Upper lobe of right lung (tissue), 1 donor: Measurements from ENCODE around the gene DPYSL4. TPM values are rescaled to one million over a fixed set of nuclear protein-coding genes. Genes with fewer than 3 reads are reported as not detected.

Experiments used
- ATAC-seq: fragments of 200-7000 bp; cut with Tn5 transposase; one replicate; pipeline ENCODE4 v1.9.1; 2020; ENCODE audit warnings: mild to moderate bottlenecking, moderate library complexity
- DNase-seq: peaks from one replicate; pipeline ENCODE4 v3.0.0-alpha.2; 2020
- H3K27ac ChIP-seq: fragments of 200-600 bp; one replicate; pipeline ENCODE4 v1.8.0; 2022
- H3K27me3 ChIP-seq: fragments of 200-600 bp; one replicate; pipeline ENCODE4 v1.8.0; 2022; ENCODE audit warnings: mild to moderate bottlenecking
- H3K36me3 ChIP-seq: fragments of 200-600 bp; one replicate; pipeline ENCODE4 v1.8.0; 2022
- H3K4me1 ChIP-seq: fragments of 200-600 bp; one replicate; pipeline ENCODE4 v1.8.0; 2022
- H3K4me3 ChIP-seq: fragments of 200-600 bp; one replicate; pipeline ENCODE4 v1.8.0; 2022; ENCODE audit warnings: mild to moderate bottlenecking
- H3K9me3 ChIP-seq: fragments of 200-600 bp; one replicate; pipeline ENCODE4 v1.8.0; 2022
- intact Hi-C: fragments of 100-400 bp; cut with DNase I; formaldehyde crosslinking; loops from one replicate; pipeline ENCODE4 v1.11.0; 2022
- total RNA-seq: library from RNA; stranded (reverse); fragmentation: NEBNext Ultra II Directional; extraction: Animal tissue kit (Norgen Biotek cat#: 25700); gene quantifications from one replicate; pipeline ENCODE4 v1.2.1, GENCODE V29; 2021
- TF ChIP-seq, protein P1 (sequence below): fragments of 200-600 bp; IDR thresholded peaks from one replicate; pipeline ENCODE4 v1.8.0; 2022; ENCODE audit warnings: antibody characterized with exemption
- donor health status: DM: no; HTN: yes; CAD: no; lungs with severe emphysema.

The DPYSL4 gene
- total RNA-seq, 1 donor from 2014 or later, result 1.7 TPM

- H3K27me3 ChIP-seq, result no peaks in the 10 kb centered on the region
- no peaks in the 10 kb centered on the region for H3K4me1 ChIP-seq
- no peak overlapping the region for H3K4me3 ChIP-seq
- no peak overlapping the region for H3K27ac ChIP-seq
- intact Hi-C loops, result no loop called here
- TF ChIP-seq, protein P1, sequence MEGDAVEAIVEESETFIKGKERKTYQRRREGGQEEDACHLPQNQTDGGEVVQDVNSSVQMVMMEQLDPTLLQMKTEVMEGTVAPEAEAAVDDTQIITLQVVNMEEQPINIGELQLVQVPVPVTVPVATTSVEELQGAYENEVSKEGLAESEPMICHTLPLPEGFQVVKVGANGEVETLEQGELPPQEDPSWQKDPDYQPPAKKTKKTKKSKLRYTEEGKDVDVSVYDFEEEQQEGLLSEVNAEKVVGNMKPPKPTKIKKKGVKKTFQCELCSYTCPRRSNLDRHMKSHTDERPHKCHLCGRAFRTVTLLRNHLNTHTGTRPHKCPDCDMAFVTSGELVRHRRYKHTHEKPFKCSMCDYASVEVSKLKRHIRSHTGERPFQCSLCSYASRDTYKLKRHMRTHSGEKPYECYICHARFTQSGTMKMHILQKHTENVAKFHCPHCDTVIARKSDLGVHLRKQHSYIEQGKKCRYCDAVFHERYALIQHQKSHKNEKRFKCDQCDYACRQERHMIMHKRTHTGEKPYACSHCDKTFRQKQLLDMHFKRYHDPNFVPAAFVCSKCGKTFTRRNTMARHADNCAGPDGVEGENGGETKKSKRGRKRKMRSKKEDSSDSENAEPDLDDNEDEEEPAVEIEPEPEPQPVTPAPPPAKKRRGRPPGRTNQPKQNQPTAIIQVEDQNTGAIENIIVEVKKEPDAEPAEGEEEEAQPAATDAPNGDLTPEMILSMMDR, result no peak
- no peaks in the 10 kb centered on the region for H3K9me3 ChIP-seq
- DNase-seq (no peak), ATAC-seq (no peak)
- no peaks in the 10 kb centered on the region for H3K36me3 ChIP-seq
Observed at GRCh38 chr10:132198381-132199181, 11.8 kb downstream of the DPYSL4 start.

DNA sequence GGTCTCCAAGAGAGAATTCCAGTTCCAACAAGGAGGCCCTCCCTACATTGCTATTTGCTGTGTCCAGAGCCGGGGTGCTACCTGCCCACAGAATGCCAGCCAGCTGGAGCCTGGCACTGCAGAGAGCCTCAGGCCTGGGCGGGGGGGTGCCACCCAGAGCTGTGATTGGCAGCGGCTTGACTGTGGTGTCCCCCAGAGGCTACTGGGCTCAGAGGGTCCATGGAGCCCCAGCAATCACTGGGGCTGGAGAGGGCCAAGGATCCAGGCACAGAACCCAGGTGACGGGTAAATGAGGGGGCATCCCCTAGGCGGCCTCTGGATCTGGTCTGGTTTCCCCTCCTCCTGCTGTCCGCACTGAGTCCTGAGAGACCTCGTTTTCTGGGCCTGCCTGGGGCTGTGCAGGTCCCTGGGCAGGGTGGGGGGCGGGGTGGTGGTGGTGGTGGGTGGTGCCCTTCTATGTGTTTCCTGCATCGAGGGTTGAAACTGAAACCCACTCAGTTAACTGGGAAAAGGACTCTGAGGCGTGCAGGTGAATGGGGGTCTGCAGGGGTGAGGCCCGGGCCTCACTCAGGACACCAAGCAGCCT is 12.6 kb downstream of the DPYSL4 start:
- DNase-seq (no peak), ATAC-seq (no peak)
- Histone ChIP-seq H3K4me3 (no peak overlapping the region), H3K27ac (no peak overlapping the region), H3K9me3 (no peaks in the 10 kb centered on the region), H3K27me3 (no peaks in the 10 kb centered on the region), H3K4me1 (no peaks in the 10 kb centered on the region), H3K36me3 (no peaks in the 10 kb centered on the region)
- TF ChIP-seq, protein P1, result no peak
- intact Hi-C loops, result no loop called here

DNA sequence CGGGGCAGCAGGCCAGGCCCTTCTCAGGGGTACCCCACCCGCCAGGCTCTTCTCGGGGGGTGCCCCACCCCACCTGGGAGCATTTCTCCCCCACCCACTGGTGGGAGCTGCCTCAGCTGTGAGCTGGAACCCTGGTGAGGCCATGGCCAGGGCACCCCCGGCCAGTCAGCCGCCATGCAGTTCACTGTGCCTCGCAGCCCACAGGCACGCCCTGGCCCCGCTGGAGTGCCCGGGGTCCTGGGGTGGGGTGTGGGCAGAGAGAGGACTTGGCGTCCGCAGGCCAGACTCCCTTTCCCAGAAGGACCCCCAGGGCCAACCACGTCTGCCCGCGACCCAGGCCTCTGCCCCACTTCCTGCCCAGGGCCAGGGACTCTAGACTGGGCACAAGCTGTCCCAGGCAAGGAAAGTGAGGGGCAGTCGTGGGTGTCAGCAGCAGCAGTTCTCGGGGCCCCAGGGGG is 13.1 kb downstream of the DPYSL4 start:
- Histone ChIP-seq H3K4me1 (no peaks in the 10 kb centered on the region), H3K27me3 (no peaks in the 10 kb centered on the region), H3K9me3 (no peaks in the 10 kb centered on the region), H3K36me3 (no peaks in the 10 kb centered on the region), H3K4me3 (no peak overlapping the region), H3K27ac (no peak overlapping the region)
- ATAC-seq, result no peak
- TF ChIP-seq, protein P1, result no peak
- no peak for DNase-seq
- intact Hi-C loops, result no loop called here

DNA sequence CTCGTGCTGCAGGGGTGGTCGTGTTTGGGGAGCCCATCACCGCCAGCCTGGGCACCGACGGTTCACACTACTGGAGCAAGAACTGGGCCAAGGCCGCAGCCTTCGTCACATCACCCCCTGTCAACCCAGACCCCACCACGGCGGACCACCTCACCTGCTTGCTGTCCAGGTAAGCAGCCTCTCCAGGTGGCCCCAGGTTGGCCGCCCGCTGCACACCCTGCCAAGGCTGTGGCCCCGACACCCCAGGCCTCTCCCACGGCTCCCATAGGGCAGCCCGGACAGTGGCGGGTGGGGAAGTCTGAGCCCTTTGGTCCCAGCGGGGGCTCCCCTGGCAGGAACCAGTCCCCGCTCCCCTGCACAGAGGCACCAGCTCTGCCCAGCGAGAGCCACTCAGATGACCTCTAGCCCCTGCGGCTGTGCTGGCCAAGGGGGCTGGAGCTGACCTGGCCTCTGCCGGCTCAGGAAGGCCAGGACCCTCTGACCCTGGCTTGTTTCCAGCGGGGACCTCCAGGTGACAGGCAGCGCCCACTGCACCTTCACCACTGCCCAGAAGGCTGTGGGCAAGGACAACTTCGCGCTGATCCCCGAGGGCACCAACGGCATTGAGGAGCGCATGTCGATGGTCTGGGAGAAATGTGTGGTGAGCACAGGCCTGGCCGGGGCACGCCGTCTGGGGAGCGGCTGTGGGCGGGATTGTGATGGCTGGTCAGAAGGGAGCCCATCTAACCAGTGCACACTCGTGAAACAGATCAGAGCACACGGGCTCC is 13.8 kb downstream of the DPYSL4 start:
- no peaks in the 10 kb centered on the region for H3K27me3 ChIP-seq
- H3K36me3 ChIP-seq, result no peaks in the 10 kb centered on the region
- DNase-seq (no peak), ATAC-seq (no peak)
- intact Hi-C loops, result no loop called here
- no peak overlapping the region for H3K4me3 ChIP-seq
- no peak overlapping the region for H3K27ac ChIP-seq
- TF ChIP-seq, protein P1, result no peak
- H3K9me3 ChIP-seq, result no peaks in the 10 kb centered on the region
- no peaks in the 10 kb centered on the region for H3K4me1 ChIP-seq

- no peaks in the 10 kb centered on the region for H3K36me3 ChIP-seq
- no peak overlapping the region for H3K4me3 ChIP-seq
- DNase-seq, result no peak
- intact Hi-C loops, result no loop called here
- ATAC-seq, result no peak
- no peak overlapping the region for H3K27ac ChIP-seq
- H3K4me1 ChIP-seq, result no peaks in the 10 kb centered on the region
- H3K9me3 ChIP-seq, result no peaks in the 10 kb centered on the region
- TF ChIP-seq, protein P1, result no peak
- no peaks in the 10 kb centered on the region for H3K27me3 ChIP-seq
Observed at GRCh38 chr10:132201111-132201969, 14.6 kb downstream of the DPYSL4 start.
